Measurements from ENCODE around the gene TTC23L.

- TF ChIP-seq RAD21 (IDR thresholded peaks at IDR 0.05 in 1 of 2, conservative IDR thresholded peaks at IDR 0.05 in 1 of 2; ENCODE audit: low read depth in 2 of 2, low read length in 2 of 2) = no peak
- TF ChIP-seq SIN3A (conservative IDR thresholded peaks at IDR 0.05 in 1 of 2, IDR thresholded peaks at IDR 0.05 in 1 of 2; ENCODE audit: low read depth in 1 of 2, low read length in 2 of 2) = no peak; a peak in 1 of 4 replicates
- TF ChIP-seq POLR2A (IDR thresholded peaks at IDR 0.05; ENCODE audit: control extremely low read depth in 1 of 2, low read depth in 2 of 2, low read length in 2 of 2) = no peak
Observed at GRCh38 chr5:34915856-34916192, 76.9 kb downstream of the TTC23L start.

Data from H1 (cell line).